Measurements from ENCODE around the gene CHL1. TPM values are rescaled to one million over a fixed set of nuclear protein-coding genes. Genes with fewer than 3 reads are reported as not detected.

The CHL1 gene
- polyA plus RNA-seq, 2 of the 4 experiments (the other 2 are of a cell fraction): 0.05 TPM; not detected in 1

DNA sequence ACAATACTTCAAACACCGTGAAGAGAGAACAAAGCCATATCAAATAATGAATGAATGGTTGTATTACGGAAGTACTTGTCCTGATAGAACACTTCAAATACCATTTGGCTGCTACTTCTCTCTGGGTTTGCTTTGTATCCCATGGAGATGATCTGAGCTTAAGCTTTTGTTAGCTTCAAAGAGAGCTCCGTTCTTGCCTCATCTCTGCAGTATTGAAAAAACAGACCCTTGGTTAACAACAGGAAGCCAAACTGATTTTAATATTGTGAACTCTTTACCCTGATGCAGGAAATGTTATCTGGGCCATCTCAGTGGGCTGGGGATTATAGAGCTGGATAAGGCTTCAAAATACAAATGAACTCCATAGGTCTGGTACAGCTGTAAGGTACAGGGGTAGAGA lies 101.0 kb downstream of the CHL1 start:
- TF ChIP-seq GATA3 (IDR thresholded peaks at IDR 0.05; ENCODE audit: borderline replicate concordance) (no peak), CBX2 (IDR thresholded peaks at IDR 0.05; ENCODE audit: borderline replicate concordance, low read depth) (no peak), NPAS2 (CRISPR knock-in tag; IDR thresholded peaks at IDR 0.05; ENCODE audit: borderline replicate concordance) (no peak), HOXB13 (CRISPR knock-in tag; IDR thresholded peaks at IDR 0.05; ENCODE audit: low read depth) (no peak), RAD21 (conservative IDR thresholded peaks at IDR 0.05 in 1 of 2, IDR thresholded peaks at IDR 0.05 in 1 of 2) (no peak), BHLHE40 (IDR thresholded peaks at IDR 0.05; ENCODE audit: low read depth, low read length) (no peak), POLR2AphosphoS2 (conservative IDR thresholded peaks at IDR 0.05; ENCODE audit: low read length) (no peak), RARB (CRISPR knock-in tag; IDR thresholded peaks at IDR 0.05) (no peak), TP53 (CRISPR knock-in tag; IDR thresholded peaks at IDR 0.05) (no peak), EHF (CRISPR knock-in tag; IDR thresholded peaks at IDR 0.05) (no peak), MAFK (IDR thresholded peaks at IDR 0.05; ENCODE audit: partially characterized antibody) (no peak), RNF2 (IDR thresholded peaks at IDR 0.05; ENCODE audit: borderline replicate concordance, low read depth) (no peak), POLR2A (IDR thresholded peaks at IDR 0.05; ENCODE audit: low read length) (no peak), NFE2L2 (conservative IDR thresholded peaks at IDR 0.05; ENCODE audit: low read length) (no peak), FOSL2 (IDR thresholded peaks at IDR 0.05) (no peak), FOSL2 (CRISPR knock-in tag; IDR thresholded peaks at IDR 0.05) (no peak), KDM1A (IDR thresholded peaks at IDR 0.05; ENCODE audit: low read depth) (no peak), MAZ (IDR thresholded peaks at IDR 0.05; ENCODE audit: borderline replicate concordance, low read depth, low read length) (no peak), RCOR1 (IDR thresholded peaks at IDR 0.05; ENCODE audit: low read depth, low read length) (no peak), FOXS1 (CRISPR knock-in tag; IDR thresholded peaks at IDR 0.05) (no peak)
- TF ChIP-seq, protein P1, sequence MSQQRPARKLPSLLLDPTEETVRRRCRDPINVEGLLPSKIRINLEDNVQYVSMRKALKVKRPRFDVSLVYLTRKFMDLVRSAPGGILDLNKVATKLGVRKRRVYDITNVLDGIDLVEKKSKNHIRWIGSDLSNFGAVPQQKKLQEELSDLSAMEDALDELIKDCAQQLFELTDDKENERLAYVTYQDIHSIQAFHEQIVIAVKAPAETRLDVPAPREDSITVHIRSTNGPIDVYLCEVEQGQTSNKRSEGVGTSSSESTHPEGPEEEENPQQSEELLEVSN (IDR thresholded peaks at IDR 0.05; ENCODE audit: borderline replicate concordance, low read depth): no peak
- 24% methylated on average over 3 of the region's 3 CpGs for WGBS (ENCODE audit: missing lambda C conversion rate)
- CTCF ChIA-PET: no interaction called here
- H3K4me2 ChIP-seq: no peak overlapping the region
- H3K4me3 ChIP-seq: no peak overlapping the region
- no peak overlapping the region for H3K27ac ChIP-seq
- ATAC-seq (no peak), FAIRE-seq (no peak), DNase-seq (ENCODE audit: low read depth in 1 of 2, low spot score in 1 of 2) (no peak)
- POLR2A ChIA-PET: no interaction called here
- H3K4me1 ChIP-seq: no peaks in the 10 kb centered on the region
- no peaks in the 10 kb centered on the region for H3K9me3 ChIP-seq

DNA sequence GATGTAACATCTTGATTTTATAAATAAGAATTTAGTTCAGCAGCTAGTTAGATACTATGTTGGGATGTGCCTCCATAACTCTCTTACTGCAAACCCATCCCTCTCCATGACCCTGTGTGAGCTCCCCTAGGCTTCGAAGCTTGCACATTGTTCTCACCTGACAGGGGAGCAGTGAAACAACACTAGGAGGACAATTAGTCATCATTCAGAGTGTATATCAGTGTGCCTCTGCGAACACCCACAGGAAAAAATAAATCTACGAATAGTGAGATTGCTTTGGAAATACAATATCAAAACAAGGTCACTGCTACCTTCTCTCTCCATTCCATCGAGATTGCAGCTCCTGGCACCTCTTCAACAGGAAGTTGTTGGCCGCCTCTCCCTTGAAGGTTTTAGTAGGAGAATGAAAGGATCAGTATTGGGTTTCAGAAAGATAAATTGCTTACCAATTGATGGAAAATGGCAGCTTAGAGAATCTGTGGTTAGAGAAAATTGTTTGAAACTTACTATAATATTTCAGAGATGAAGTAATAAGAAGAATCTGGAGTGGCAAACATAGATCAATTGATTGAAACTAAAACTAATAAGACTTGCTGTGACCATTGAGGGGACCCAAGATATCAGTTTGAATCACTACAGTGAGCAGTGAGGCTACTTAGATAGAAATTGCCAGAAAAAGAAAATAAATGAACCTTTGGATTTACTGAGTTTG lies 103.2 kb downstream of the CHL1 start:
- no peak for DNase-seq (ENCODE audit: low read depth in 1 of 2, low spot score in 1 of 2)
- no peak for TF ChIP-seq TP53 (CRISPR knock-in tag; IDR thresholded peaks at IDR 0.05)
- no peak for TF ChIP-seq MAFK (IDR thresholded peaks at IDR 0.05; ENCODE audit: partially characterized antibody)
- TF ChIP-seq, protein P2, sequence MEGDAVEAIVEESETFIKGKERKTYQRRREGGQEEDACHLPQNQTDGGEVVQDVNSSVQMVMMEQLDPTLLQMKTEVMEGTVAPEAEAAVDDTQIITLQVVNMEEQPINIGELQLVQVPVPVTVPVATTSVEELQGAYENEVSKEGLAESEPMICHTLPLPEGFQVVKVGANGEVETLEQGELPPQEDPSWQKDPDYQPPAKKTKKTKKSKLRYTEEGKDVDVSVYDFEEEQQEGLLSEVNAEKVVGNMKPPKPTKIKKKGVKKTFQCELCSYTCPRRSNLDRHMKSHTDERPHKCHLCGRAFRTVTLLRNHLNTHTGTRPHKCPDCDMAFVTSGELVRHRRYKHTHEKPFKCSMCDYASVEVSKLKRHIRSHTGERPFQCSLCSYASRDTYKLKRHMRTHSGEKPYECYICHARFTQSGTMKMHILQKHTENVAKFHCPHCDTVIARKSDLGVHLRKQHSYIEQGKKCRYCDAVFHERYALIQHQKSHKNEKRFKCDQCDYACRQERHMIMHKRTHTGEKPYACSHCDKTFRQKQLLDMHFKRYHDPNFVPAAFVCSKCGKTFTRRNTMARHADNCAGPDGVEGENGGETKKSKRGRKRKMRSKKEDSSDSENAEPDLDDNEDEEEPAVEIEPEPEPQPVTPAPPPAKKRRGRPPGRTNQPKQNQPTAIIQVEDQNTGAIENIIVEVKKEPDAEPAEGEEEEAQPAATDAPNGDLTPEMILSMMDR (IDR thresholded peaks at IDR 0.05): no peak
- no peak for TF ChIP-seq ZNF302 (CRISPR knock-in tag; IDR thresholded peaks at IDR 0.05)
- TF ChIP-seq CBX8 (IDR thresholded peaks at IDR 0.05): no peak
- TF ChIP-seq MYC (IDR thresholded peaks at IDR 0.05; ENCODE audit: borderline replicate concordance, low read length): no peak
- TF ChIP-seq GATA3 (IDR thresholded peaks at IDR 0.05; ENCODE audit: borderline replicate concordance): no peak
- TF ChIP-seq, protein P3, sequence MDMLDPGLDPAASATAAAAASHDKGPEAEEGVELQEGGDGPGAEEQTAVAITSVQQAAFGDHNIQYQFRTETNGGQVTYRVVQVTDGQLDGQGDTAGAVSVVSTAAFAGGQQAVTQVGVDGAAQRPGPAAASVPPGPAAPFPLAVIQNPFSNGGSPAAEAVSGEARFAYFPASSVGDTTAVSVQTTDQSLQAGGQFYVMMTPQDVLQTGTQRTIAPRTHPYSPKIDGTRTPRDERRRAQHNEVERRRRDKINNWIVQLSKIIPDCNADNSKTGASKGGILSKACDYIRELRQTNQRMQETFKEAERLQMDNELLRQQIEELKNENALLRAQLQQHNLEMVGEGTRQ (IDR thresholded peaks at IDR 0.05): no peak
- no peak for TF ChIP-seq RFX5 (IDR thresholded peaks at IDR 0.05)
- no peak for TF ChIP-seq RNF2 (IDR thresholded peaks at IDR 0.05; ENCODE audit: borderline replicate concordance, low read depth)
- TF ChIP-seq POLR2AphosphoS2 (conservative IDR thresholded peaks at IDR 0.05; ENCODE audit: low read length): no peak
- TF ChIP-seq, protein P1 (IDR thresholded peaks at IDR 0.05; ENCODE audit: borderline replicate concordance, low read depth): no peak
- WGBS (ENCODE audit: missing lambda C conversion rate): 5% methylated on average over 5 of the region's 5 CpGs

More for the DNA sequence above, 103.2 kb downstream of the CHL1 start:
- ATAC-seq (no peak), FAIRE-seq (no peak)
- no peak overlapping the region for H3K27ac ChIP-seq
- ChIA-PET CTCF (no interaction called here), POLR2A (no interaction called here)
- no peaks in the 10 kb centered on the region for H3K9me3 ChIP-seq
- no peak overlapping the region for H3K4me3 ChIP-seq
- H3K4me2 ChIP-seq: no peak overlapping the region
- no peaks in the 10 kb centered on the region for H3K4me1 ChIP-seq

Measured in A549 (cell line).